SKM-1 (cell line): ENCODE results near the gene MS4A4E.
A peak's percentile ranks its signal among the peaks of the same experiment; 100 is the strongest.
"Not testable (repeated sequence)": the region's sequence is repeated elsewhere in the genome, so short reads cannot be mapped to it uniquely, and the experiment has no call there.

Experiments used
- DNase-seq: peaks from one replicate; lab custom pipeline; 2025; ENCODE audit not compliant: unreplicated experiment; lab: John Stamatoyannopoulos, UW

Gene MS4A4E

DNA sequence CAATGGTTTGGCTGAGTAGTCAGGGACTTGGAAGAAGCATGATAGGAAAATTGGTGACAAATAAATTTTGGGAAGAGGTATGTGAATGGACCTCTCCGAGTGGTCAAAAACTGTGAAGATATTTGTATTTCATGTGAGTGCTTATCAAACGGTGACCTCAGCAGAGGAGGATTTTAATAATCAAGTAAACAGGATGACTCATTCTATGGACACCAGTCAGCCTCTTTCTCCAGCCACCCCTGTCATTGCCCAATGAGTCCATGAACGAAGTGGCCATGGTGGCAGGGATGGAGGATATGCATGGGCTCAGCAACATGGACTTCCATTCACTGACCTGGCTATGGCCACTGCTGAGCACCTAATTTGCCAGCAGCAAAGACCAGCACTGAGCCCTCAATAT is 21.2 kb downstream of the MS4A4E start:
- DNase-seq, result no peak

DNA sequence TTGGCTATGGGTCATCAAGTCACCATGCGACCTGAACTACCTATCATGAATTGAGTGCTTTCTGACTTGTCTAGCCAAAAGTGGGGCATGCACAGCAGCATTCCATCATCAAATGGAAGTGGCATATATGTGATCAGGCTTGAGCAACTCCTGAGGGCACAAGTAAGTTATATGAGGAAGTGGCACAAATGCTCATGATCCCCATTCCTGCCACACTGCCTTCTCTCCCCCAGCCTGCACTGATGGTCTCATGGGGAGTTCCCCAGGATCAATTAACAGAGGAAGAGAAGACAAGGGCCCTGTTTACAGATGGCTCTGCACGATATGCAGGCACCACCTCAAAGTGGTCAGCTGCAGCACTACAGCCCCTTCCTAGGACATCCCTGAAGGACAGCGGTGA is 21.8 kb downstream of the MS4A4E start:
- no peak for DNase-seq

DNA sequence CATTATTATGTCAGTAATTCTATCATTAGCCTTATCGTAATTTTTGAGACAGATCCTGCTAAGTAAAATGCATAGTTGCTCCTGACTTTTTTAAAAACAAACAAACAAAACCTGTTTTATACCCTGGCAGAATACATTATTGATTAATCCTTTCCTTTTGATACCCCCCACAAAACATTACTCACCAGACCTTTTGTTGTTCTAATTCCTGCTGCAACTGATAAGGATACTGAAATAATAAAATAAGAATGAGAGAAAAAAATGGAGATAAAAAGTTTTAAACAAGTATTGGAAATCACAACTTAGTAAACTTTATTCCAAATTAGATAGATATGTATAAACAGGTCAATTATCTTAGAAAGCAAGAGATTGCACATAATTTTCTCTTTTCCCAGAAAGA is 28.6 kb downstream of the MS4A4E start:
- no peak for DNase-seq

DNA sequence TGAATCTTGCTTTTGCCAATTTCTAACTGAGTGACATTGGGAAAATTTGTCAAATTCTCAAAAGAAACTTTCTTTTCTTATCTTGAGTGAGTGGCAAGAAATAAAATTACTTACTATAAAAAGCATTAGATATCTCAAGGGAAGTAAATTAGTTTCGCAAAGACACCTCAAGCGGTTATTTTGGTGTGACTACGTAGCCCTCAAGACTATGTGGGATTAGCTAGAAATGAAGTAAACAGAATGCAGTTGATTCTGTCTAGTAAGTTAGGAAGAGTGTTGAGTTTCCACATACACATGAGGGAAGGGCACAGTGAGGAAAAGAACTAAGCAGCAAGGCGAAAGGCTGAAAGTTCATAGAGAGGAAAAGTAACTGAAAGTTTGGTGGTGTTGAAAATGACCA is 31.7 kb downstream of the MS4A4E start:
- no peak for DNase-seq

DNA sequence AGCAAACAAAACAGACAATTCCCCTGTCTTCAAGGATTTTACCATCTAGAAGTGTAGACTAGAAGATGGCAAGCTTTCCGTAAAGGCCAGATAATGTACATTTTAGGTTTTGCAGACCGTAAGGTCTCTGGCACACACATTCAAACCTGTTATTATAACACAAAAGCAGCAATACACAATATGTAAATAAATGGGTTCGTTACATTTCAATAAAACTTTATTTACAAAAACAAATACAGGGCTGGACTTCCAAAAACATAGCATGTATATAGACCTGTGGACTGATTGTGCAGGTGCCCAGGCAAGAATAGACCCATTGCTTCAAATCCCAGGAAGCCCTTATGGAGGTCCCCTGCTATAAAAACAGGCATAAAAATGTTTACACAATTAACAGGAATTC is 33.0 kb downstream of the MS4A4E start:
- DNase-seq, result no peak

DNA sequence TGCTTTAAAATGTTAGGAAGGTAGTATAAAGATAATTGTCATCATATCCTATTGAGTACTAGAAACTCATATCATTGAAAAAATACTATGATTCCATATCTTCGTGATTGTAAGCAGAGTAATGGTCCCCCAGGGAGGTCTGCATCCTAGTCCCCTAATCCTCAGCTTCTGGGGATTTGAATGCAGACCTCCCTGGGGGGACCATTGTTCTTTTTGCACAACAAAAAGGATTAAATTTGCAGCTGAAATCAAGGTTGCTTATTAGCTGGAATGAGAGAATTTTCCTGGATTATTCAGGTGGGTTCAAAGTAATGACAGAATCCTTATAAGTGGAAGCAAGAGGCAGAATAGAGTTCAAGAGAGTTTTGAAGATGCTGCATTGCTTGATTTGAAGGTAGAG is 34.0 kb downstream of the MS4A4E start:
- DNase-seq, result no peak

DNA sequence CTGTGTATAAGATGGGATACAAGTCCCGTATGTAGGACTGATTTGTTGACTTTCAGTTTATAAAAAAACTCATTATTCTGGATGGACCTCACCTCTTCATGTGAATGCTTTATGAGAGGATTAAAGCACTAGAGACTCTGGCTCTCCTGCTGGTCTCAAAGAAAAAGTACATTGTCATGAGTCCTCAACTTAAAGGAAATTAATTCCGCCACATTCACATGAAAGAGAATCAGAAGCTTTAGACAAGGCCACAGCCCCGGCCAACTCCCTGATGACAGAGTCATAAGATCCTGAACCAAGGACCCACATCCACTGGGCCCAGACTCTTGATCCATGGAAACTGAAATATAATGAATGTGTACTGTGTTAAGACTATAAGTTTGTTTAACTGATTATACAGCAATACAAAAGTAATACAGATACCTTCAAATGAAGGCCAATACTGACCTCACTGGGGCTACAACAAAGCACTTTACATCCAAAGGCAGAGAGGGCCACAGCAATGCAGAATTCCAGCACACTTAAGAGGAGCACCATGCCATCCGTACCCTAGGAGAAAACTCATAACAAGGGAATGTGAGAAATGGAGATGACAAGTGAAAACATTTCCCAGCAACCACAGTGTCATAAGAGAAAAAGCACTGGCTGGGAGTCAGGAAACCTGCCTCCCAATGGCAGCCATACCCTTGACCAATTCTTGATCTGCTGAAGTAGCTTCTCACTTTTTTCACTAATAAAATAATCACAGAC is 34.6 kb downstream of the MS4A4E start:
- no peak for DNase-seq

DNA sequence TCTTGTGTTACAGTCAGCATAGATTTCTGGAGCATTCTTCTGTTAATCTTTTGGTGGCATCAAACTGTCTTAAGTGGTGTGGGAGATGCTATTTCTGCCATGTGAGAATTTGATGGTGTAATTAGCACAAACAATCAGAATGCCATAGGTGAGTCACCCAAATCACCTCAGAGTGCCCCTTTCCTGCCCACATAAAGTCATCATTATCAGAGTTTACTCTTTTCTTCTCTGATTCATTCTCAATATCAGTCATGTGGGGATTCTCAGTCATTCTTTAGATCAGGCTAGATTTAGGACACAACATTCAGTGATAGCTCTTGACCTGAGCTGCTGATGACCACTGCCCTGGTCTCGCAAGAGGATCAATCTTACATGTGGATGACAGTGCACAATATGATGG is 36.3 kb downstream of the MS4A4E start:
- DNase-seq, result no peak

DNA sequence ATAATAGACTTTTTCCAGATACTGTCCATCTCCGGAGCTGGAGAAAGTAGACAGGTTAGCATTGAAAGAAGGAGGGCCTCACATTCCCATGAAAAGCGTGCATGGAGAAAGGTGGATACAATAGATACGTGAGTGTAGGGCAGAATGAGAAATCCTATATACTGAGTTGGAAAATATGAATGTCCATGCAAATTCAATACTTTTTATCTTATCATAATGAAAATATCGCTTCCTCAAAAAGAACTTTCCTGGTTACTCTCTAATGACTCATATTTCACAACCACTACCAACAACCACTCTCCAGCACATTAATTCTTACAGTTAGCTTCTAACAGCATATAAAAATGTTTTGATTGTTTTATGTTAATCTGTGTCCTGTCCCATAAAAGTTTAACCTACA is 38.0 kb downstream of the MS4A4E start:
- no peak for DNase-seq

DNA sequence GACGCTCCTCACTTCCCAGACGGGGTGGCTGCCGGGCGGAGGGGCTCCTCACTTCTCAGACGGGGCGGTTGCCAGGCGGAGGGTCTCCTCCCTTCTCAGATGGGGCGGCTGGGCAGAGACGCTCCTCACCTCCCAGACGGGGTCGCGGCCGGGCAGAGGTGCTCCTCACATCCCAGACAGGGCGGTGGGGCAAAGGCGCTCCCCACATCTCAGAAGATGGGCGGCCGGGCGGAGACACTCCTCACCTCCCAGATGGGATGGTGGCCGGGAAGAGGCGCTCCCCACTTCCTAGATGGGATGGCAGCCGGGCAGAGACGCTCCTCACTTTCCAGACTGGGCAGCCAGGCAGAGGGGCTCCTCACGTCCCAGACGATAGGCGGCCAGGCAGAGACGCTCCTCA is 41.6 kb downstream of the MS4A4E start:
- DNase-seq, result not testable (repeated sequence)

DNA sequence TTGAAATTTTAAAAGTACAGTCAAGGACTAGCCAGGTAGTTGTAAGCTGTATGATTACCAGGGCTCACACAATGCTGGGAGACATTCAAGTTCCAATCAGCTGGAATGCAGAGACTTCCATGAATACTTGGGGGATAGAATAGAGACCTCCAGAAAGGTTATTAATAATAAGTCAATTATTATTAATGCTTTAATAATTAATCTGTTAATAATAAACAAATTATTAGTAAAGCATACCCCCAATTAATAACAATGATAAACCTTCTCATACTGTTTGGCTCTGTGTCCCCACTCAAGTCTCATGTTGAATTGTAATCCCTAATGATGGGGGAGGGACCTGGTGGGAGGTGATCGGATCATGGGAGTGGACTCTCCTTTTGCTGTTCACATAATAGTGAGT is 45.5 kb downstream of the MS4A4E start:
- DNase-seq, result no peak

DNA sequence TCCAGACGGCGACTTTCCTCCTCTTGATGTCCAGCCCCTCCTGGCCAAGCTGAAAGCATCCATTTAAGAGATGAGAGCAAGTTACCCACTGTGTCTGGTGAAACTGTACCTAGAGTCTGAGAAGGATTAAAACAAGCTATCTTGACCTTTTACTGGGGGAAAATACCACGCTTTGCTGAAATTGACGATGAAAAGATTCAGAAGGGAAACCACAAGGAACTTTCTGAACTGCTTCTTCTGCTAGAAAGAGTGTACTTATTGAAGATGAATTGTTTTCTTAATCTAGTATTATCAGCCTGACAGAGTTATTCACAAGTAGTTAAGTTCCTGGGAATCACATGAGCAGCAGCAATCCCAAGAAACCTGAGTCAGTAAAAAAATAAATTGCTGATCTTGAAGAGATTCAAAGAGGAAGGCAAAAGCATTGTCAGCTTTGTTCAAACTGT is 47.0 kb downstream of the MS4A4E start:
- no peak for DNase-seq

DNA sequence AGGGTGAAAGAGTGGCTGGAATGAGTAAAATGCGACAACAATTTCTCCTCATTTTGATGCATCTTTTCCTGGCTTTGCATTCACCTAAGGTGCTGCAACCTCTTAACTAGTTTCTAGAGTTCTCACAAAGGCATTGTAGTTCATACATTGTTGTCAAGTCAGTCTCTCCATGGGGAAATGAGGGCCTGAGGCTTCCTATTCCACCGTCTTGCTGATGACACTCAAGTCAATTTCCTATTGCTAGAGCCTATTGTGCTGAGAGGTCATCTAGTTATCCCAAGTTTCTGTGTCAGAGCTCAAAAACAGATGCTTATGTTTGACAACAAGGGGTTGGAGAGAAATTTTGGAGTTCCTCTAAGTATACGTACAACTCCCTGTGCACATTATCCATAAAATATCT is 48.4 kb downstream of the MS4A4E start:
- no peak for DNase-seq

DNA sequence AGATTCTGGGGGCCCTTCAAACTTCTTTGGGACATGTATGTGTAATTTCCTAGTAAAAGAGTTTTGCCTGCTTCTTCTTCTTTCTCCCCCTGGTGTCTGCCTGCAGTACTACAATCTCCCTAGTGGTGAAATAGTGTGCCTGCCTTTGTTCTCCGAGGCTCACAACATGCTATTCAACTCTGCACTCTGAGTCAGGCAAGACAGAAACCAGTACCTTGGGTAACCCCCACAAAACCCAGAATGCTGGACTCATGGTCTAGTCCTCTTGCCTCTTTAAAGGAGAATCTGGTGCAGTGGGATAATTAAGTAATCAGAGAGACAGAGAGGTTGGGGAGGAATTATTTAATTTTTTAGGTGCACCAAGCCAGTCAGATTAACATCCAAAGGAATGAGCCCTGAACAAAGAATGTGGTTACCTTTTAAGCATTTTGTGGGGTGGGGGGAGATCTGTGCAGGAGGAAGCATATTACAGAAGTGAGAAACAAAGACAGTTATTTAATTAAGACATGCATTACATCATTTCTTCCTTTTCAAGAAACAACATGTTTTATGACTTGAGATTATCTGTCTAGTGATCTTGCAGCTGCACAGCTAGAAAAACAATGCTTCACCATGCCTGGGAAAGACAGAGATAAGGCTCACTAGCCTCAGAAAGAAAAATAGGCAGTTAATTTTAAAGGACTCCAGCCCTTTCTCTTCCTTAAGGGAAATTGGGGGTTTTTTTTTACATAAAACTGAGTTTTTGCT is 49.1 kb downstream of the MS4A4E start:
- DNase-seq, result peak; percentile 81

DNA sequence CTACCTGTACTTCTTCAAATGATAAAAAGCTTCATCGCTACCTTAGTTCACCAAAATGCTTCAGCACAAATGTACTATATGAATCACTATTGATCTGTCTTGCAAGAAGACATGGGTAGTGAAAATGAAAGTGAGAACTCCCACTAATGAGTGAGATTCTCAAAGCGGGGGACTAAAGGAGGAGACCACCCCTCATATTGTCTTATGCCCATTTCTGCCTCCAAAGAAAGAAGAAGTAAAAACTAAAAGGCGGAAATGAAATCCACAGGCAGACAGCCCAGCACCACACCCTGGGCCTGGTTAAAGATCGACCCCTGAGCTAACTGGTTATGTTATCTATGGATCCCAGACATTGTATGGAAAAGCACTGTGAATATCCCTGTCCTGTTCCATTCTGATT is 50.4 kb downstream of the MS4A4E start:
- not testable (repeated sequence) for DNase-seq

DNA sequence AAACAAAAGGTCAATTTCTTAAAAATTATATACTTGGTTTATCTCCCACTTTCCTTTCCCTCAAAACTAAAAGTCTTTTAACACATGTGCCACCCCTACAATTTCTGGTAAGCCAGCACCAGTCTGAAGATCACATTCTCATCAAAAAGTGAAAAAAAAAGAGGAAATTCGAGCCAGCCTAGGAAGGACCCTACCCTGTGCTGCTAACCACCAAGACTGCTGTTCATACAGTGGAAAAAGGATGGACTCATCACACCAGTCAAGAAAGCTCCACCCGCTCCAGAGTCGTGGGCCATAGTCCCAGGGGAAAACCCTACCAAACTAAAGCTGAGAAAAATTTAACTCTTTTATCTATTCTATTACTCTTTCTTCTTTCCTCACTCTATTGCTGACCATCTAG is 54.5 kb downstream of the MS4A4E start:
- DNase-seq, result peak; percentile 22

DNA sequence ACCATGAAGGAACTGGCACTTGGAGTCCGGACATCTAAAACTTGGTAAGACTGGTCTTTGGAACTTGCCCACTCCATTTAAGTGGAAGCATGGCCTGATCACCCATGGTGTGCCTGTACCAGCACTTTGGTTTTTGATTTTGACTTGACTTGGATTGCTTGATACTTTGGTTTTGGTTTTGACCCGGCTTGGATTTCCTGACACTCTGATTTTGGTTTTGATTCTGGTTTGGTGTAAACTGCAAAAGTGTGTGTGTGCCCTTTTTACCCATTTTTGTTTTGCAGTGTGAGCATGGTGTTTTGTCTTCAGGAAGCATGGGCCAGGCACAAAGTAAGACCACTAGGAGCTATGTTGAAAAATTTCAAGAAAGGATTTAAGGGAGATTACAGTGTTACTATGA is 56.8 kb downstream of the MS4A4E start:
- not testable (repeated sequence) for DNase-seq

DNA sequence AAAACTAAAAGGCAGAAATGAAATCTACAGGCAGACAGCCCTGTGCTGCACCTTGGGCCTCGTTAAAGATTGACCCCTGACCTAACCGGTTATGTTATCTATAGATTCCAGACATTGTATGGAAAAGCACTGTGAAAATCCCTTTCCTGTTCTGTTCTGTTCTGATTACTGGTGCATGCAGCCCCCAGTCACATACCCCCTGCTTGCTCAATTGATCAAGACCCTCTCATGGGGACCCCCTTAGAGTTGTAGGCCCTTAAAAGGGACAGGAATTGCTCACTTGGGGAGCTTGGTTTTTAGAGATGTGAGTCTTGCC is 57.5 kb downstream of the MS4A4E start:
- DNase-seq, result not testable (repeated sequence)

DNA sequence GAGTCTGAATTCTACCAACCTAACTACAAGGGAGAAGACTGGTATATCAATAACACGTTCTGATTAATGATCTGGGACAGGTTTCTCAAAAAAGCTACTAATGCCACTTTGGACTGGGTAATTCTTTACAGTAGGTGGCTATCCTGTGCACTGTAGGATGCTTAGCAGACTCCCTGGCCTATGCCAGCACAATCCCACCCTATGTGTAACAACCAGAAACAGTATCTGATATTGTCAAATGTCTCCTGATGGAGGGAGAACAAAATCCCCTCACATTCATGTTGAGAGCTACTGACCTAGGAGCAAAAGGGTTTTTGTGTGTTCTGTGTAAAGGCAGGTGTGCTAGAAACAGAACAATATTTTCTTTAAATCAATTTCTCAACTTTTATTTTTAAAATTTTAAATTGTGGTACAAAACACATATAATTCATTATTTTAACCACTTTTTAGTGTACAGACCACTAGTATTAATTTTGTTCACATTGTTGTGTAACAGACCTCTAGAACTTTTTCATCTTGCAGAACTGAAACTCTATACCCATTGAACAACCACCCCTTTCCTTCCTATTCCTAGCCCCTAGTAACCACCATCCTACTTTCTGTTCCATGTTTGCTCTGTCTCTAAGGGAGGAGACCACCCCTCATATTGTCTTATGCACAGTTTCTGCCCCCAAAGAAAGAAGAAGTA is 58.0 kb downstream of the MS4A4E start:
- peak; percentile 26 for DNase-seq

DNA sequence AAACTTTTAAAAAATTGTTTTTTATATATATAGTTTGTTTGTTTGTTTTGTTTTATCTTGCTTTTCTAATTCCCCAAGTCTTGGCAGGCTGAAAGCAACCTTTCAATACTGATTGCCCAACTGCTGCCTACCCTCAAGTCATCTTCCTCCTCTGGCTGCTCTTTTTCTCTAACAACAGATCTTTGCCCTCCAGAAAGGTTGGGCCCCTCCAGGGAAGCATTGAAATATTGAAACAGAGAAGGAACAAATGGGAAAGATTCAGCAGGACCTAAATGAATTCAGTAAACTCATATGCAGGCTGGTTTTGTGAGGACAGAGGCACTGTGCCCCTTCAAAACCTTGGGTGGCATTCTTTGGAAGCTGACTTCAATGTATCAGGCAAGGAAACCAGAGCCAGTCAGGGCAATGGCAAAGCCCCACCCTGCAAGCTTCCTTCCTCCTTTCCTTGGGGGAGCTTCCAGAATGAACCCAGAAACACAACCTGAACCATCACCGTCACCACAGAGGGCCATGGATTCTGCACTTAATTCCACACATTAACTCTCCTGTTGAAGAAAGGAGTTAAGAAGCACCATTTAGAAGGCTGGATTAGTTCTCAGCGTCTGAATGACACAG is 59.2 kb downstream of the MS4A4E start:
- peak; percentile 25 for DNase-seq

DNA sequence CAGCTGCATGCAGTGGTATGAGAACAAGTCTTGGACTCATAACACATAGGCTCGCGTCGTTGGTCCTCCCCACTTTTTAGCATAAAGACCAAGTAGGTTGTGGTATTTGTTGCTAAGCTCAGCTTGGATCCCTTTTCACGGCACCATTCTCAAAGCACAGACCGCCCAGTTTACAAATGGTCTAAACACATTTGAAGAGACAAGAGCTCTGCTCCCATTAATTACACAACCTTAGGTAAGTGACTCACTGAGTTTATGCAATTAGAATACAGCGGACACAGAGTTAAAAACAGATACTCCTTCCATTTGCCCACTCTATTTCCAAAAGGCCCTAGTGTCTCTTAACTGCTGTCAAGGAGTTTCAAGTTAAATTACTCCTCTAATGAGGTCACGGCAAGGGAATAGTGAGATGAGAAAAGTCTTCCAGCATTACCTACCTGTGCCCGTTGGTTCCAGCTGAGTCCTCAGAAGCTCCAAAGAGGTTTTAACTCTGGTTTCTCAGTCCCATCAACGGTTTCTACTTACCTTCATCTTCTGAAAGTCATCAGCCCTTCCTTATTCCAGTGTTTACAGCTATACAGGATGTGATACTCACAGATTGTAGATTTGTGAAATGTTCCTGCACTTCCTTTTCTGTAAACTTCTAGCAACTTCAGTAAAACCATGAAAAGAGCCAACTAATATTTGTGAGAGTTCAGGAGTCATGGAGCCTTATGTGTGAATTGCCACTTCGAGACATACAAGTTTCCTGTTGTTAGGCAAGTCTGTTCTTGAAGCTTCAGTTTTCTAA is 60.2 kb downstream of the MS4A4E start, which contains the start of gene MS4A6A:
Gene MS4A6A, minus strand, starts transcription at position 543 of the 790 bp plus-strand sequence. CDS start 1,356 bp downstream, outside the sequence.
- DNase-seq, result peak; percentile 61
